T-helper 1 cell treated with Interleukin-12 subunit alpha and Interleukin-12 subunit beta and Interleukin-4 antibody, amounts not matched to agents 30 ng/mL and 1 ng/mL, for 36 hours (primary cell): Measurements from ENCODE around the gene PDIA2. TPM values are rescaled to one million over a fixed set of nuclear protein-coding genes. Genes with fewer than 3 reads are reported as not detected.

ENCODE experiments used
- intact Hi-C: fragments of 100-400 bp; cut with micrococcal nuclease; formaldehyde crosslinking; loops from one replicate; pipeline ENCODE4 v1.15.1; 2024
- total RNA-seq: library from RNA; stranded (reverse); gene quantifications from 2 replicates; pipeline ENCODE4 v1.2.3, GENCODE V29; 2022

The PDIA2 gene
- total RNA-seq, 1 donor from 2014 or later: not detected

DNA sequence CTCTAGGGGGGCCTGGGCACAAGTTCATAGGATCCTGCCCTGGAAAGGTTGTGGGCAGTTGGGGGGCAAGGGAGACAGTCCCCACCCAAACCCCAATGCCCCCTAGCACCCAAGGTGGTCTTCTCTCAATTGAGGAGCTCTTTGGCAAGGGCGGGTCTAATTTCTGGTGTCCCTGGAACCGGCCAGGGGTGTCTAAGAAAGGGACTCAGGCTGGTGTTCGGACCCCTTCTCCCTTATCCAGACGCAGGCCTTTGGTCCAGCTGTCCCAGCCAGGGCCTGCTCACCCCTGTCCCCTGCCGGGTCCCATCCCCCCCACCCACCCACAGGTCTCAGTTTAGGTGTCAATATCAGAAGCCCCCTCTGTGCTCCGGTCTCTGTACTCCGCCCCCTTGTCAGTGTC is 3.4 kb upstream of the PDIA2 start:
- intact Hi-C loops: loop anchor here (2.0 kb wide), 2 partner anchors 45 to 73 kb away; partner anchors contain the start of genes AXIN1 and FAM234A

GRCh38 chr16:280005-280460 is 2.9 kb upstream of the PDIA2 start:
- intact Hi-C loops: no loop called here

- intact Hi-C loops: no loop called here
Observed at GRCh38 chr16:280552-280951, 2.4 kb upstream of the PDIA2 start, which contains the start of gene ARHGDIG. ARHGDIG (plus strand) TSS chr16:280591; CDS start chr16:280681, 90 bp downstream.

GRCh38 chr16:280991-281659 is 1.8 kb upstream of the PDIA2 start:
- intact Hi-C loops: no loop called here

DNA sequence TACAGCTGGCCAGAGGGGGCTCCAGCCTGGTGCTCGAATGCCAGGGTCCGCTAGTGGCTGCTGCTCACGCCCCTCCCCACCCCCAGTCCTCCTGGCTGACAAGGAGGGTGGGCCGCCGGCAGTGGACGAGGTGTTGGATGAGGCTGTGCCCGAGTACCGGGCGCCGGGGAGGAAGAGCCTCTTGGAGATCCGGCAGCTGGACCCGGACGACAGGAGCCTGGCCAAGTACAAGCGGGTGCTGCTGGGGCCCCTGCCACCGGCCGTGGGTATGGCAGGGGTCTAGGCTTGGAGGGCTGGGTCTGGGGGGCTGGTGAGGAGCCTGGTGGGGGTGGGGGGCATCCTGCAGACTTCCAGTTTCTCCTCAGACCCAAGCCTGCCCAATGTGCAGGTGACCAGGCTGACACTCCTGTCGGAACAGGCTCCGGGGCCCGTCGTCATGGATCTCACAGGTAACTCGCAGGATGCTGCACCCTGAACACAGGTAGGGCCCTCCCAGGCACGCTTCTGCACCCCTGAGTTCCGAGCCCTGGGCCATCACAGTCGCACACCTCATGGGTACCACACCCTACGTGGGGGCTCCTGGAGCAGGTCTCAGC is 1.2 kb upstream of the PDIA2 start:
- intact Hi-C loops: no loop called here

GRCh38 chr16:282491-282890 is 473 bp upstream of the PDIA2 start:
- intact Hi-C loops: no loop called here

- intact Hi-C loops: no loop called here
Observed at GRCh38 chr16:284204-285120, 1.5 kb downstream of the PDIA2 start.

DNA sequence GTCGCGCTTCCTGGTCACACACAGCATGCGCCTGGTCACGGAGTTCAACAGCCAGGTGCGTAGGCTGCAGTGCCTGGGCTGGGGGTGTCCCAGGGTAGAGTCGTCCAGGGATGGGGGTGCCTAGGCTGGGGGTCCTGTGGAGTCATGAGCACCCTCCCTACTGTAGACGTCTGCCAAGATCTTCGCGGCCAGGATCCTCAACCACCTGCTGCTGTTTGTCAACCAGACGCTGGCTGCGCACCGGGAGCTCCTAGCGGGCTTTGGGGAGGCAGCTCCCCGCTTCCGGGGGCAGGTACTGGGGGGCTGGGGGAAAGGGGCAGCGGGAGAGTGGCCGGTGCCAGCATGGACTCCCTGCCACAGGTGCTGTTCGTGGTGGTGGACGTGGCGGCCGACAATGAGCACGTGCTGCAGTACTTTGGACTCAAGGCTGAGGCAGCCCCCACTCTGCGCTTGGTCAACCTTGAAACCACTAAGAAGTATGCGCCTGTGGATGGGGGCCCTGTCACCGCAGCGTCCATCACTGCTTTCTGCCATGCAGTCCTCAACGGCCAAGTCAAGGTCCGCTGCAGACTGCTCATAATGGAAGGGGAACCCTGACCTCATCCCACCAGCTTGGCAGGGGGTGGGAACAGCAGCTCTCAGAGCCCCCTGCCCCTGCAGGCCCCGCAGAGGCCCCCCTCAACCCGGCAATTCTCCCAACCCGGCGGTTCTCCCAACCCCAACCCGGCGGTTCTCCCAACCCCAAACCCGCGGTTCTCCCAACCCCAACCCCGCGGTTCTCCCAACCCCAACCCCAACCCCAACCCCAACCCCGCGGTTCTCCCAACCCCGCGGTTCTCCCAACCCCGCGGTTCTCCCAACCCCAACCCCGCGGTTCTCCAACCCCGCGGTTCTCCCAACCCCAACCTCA is 2.4 kb downstream of the PDIA2 start:
- intact Hi-C loops: loop anchor here (1.0 kb wide), 1 partner anchor 9 kb away; no protein-coding TSS in a partner anchor

DNA sequence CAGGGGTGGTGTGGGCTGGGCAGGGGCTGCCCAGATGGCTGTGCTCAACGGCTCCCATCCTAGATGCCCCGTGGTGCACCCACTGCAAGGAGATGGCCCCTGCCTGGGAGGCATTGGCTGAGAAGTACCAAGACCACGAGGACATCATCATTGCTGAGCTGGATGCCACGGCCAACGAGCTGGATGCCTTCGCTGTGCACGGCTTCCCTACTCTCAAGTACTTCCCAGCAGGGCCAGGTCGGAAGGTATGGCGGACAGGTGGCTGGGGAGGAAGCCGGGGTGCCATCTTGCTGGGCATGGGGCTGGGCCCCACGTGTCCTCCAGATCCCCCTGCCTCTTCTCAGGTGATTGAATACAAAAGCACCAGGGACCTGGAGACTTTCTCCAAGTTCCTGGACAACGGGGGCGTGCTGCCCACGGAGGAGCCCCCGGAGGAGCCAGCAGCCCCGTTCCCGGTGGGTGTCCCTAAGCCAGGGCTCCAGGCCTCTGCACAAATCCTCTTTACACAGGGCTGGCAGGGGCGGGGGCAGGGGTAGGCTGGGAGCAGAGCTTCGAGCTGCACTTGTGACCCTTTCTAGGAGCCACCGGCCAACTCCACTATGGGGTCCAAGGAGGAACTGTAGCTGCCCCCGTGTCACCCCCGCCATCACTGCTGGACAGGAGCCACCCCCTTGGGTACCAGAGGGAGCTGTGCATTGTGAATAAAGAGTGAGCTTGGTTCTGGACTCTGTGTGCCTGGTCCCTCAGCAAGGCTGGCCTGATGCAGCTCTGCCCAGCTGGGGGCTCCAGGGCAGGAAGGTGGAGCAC is 3.7 kb downstream of the PDIA2 start:
- intact Hi-C loops: loop anchor here (1.0 kb wide), 1 partner anchor 10 kb away; no protein-coding TSS in a partner anchor

- intact Hi-C loops: no loop called here
Observed at GRCh38 chr16:287298-287811, 4.4 kb downstream of the PDIA2 start.

GRCh38 chr16:287981-288920 is 5.3 kb downstream of the PDIA2 start:
- intact Hi-C loops: no loop called here

DNA sequence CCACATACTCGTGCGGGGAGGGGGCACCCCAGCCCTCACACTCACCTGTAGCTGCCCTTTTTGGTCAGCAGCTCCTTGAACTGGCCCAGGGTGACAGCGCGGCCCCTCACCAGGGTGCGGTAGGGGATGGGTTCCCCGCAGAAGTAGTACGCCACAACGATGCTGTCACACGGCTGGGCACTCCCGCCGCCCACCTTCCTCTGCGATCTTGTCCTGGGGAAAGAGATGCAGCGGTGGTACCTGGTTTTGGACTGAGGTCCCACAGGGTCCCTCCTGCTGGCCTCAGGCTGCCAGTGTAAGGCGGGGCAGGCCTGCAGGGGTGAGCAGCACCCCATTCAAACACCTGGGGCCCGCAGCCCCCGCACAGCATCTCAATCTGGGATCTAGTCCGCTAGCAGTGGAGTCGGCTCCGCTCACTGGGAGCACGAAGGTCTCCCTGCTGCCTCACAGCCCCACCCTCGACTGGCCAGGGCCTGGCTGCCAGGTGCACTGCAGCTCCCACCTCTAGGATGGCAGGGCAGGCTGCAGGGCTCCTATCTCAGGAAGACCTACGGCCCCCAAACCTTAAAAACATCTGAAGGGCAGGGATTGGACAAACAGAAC is 6.5 kb downstream of the PDIA2 start:
- intact Hi-C loops: no loop called here

- intact Hi-C loops: no loop called here
Observed at GRCh38 chr16:290015-290680, 7.2 kb downstream of the PDIA2 start.

DNA sequence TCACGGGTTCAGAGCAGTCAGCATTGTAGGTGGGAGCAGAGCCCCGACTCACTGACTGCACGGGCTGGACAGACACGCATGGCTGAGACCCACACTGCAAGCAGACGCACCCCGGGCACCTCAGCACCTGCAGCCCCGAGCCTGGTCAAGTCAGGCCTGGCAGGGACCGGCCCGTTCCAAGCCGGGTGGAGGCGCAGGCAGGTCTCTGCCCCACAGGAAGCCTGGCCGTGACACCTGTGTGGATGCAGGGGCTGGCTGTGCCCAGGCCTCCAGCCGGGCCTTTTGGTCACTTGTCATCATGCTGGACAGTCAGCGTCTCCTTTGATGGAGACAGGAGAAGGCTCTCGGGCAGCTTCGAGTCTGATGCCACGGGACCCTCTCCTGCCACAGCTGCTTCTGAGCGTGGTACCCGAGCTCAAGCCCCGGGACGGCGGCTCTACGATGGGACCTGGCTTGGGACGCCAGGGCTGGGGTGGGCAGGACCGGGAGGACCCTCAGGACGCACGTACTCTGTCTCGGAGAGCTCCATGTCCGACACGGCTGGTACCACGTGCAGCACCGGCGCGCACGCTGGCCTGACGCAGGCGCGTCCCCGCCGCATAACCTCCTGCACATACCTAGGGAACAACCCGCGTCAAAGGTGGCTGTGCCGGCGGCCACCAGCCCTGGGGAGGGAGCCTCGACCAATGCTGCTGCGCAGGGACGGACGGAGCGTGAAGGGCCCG is 7.9 kb downstream of the PDIA2 start:
- intact Hi-C loops: no loop called here

GRCh38 chr16:291539-291938 is 8.6 kb downstream of the PDIA2 start:
- intact Hi-C loops: no loop called here

- intact Hi-C loops: no loop called here
Observed at GRCh38 chr16:293043-293775, 10.2 kb downstream of the PDIA2 start.
